Measurements from ENCODE around the gene PDE9A.
"Not testable (repeated sequence)": the region's sequence is repeated elsewhere in the genome, so short reads cannot be mapped to it uniquely, and the experiment has no call there.

Gene PDE9A

DNA sequence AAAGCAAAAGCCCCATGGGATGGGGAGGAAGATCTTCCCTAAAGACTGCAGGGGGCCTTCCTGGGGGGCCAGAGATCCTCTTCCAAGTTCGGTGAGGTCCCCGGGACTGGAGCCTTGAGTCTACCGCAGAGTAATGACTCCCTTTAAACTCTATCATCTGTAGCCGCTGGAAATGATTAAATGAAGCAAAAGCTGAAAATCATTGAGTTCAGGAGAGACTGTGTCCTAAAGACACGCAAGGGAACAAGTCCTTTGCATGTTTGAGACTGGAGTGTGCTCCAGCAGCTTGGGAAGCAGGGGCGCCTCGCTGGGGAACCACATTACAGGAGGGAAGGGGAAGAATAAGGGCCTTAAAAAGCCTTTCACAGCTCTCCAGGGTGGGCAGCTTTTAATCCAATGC is 155.8 kb downstream of the PDE9A start:
- no peak for DNase-seq

DNA sequence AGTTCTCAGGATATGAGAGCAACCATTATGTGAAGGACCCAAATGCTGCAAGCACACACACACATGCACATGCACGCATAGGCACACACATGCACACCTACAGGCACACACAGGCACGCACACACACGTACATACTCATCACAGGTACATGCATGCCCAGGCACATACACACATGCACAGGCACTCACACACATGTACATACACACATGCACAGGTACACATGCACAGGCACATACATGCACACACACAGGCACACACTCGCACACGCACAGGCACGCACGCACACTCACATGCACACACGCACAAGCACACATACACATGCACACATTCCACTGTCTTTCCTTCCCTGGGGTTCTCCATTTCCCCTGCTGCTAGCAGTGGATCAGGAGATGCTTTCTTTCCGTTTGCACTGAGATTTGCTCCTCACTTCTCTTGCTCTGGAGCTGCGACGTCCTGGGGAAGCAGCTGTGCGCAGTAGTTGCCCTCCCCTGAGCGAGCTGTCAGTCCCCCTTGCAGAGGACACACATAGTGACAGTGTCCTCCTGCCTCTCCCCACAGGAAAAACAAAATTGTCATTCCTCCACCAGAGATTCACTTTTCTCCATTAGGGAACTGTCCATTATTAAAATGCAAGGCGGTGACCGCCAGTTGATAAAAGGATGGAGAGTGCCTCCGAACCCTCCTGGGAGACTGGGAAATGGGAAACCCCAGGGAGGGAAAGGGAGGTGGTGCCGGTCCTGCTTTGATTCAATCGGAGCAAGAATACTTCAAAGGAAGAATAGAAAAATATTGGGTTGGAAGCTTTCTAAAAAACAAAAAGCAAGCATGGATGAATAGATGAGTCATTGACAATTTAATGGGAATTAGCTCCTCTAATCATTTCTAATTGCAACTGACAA is 156.4 kb downstream of the PDE9A start:
- no peak for DNase-seq

DNA sequence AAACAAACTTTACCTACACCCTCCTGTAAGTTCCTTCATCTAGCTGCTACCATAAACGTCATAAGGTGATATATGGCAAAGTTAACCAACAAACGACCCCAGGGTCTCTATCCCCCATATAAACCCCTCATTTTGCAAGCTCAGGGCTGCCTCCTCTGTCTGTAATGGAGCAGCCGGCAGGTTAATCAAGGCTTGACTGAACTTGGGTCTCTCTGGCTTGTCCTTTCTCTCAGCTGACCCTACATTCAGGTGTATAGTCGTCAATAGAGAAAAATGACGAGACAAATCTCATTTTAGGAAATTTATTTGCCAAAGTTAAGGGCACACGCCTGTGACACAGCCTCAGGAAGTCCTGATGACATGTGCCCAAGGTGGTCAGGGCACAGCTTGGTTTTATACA is 158.5 kb downstream of the PDE9A start:
- no peak for DNase-seq

DNA sequence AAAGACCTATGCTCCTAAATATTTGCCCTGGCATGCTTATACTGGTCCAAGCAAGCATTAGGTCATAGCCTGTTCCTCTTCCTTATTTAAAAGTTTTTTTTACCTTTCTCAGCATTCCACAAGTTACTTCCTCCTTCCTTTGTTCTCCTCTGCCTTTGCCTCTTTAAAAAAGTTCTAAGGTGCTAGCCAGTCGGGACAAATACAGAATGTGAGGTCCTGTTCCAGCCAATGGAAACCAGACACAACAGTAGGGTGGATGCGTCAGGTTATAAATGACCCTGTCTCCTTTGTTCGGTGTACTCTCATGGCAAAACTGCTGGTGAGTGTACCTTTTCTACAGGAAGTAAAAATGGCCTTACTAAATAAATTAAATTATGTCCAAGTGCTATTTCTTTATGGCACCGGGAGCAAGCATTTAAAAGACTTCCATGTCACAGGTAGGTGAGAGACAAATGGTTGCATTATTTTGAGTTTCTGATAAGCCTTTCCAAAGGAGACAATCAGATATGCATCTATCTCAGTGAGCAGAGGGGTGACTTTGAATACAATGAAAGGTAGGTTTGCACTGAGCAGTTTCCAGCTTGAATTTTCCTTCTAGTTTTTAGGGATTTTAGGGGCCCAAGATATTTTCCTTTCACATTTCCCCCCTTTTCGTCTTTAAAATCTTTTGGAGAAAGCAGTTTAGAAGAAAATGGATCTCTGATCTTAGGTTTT is 159.3 kb downstream of the PDE9A start:
- DNase-seq: not testable (repeated sequence)

DNA sequence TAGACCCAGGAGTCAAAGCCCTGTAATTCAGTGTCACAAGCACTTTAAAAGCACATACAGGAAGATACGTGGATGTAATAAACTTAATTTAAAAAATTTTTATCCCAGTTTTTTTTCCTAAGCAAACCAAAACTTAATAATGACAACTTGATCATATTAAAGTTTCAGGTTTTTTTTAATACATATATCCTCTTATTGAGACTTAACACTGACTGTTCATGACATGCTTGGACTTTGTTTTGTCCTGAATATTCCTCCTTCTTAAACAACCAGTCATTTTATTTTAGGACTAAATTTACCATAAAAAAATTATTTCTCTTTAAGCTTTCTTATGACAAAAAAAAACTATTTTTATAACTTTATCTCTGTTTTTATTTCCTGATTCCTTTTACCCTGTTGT is 161.8 kb downstream of the PDE9A start:
- no peak for DNase-seq

DNA sequence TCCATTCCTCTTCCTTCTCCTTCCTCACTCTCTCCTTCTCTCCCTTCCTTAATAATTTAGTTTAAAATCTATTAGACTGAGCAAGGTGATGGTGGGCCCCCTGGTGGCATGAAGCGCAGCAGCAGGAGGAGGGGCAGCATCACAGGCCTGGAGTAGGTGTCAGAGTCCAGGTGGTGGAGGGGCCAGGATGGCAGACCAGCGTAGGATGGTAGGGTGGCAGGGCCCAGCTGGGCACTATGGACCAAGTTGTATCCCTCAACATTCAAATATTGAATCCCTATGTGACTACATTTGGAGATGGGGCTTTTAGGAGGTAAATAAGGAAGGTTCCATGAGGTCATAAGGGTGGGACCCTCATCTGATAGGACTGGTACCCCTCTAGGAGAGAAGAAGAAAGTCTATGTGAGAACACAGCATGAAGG is 164.9 kb downstream of the PDE9A start:
- peak; percentile 24 for DNase-seq

DNA sequence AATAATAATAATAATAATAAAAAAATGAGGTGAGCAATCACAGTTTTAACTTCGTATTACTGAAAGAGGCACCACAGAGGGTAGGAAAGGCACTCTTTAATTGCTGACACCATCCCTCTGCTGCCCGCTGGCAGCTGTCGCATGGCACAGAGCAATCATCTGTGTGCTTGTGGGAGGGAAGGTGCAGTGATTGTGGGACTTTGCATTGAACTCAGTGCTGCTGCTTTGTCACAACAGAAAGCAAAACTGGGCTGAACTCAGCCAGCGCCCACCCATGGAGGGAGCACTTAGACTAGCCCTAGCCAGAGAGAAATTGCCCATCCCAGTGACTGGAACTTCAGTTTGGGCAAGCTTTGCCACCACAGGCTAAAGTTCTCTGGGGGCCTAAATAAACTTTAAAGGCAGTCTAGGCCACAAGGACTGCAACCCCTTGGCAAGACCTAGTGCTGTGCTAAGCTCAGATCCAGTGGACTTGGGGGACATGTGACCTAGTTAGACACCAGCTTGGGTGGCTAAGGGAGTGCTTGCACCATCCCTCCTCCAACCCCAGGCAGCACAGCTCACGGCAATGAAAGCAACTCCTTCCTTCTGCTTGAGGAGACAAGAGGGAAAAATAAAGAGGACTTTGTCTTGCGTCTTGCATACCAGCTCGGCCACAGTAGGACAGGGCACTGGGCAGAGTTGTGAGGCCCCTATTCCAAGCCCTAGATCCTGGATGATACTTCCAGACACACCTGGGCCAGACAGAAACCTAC is 166.6 kb downstream of the PDE9A start:
- no peak for DNase-seq

DNA sequence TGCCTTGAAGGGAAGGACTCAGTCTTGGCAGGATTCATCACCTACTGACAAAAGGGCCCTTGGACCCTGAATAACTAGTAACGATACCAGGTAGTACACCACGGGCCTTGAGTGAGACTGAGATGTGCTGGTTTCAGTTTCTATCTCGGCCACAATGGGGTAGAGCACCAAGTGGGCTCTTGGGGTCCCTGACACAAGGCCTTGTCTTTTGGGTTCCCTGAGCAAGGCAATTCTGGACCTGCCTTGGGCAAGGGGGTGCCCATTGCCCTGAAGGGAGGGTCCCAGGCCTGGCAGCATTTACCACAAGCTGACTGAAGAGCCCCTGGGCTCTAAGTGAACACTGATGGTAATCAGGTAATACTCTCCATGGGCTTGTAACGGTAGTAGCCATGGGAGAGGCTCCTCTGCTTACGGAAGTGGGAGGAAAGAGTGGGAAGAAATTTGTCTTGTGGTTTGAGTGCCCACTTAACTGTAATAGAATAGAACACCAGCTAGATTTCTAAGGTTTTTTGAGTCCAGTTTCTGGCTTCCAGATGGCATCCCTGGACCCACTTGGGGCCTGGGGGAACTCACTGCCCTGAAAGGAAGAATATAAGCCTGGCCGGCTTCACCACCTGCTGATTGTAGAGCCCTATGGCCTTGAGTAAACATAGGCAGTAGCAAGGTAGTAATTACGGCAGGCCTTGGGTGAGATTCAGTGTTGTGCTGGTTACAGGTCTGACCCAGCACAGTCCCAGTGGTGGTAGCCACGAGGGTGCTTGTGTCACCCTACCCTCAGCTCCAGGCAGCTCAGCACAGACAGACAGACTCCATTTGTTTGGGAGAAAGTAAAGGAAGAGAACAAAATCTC is 167.4 kb downstream of the PDE9A start:
- DNase-seq: no peak

All from MV-4-11 (cell line).